Measurements from ENCODE around the gene ZNF536. TPM values are rescaled to one million over a fixed set of nuclear protein-coding genes. Genes with fewer than 3 reads are reported as not detected.

ZNF536 gene
- total and polyA plus RNA-seq, 2 donors (not counting 3 experiments of a cell fraction or from before 2014, with no cell fraction given): not detected

- ChIA-PET CTCF (no interaction called here), POLR2A (no interaction called here)
- H3K9me3 ChIP-seq (replicated peaks; ENCODE audit: control insufficient read depth, insufficient read depth, low read length): no peaks in the 10 kb centered on the region
- no peaks in the 10 kb centered on the region for H3K9me1 ChIP-seq (replicated peaks; ENCODE audit: control insufficient read depth, extremely low read depth, insufficient read depth, low read length)
- H3K36me3 ChIP-seq (ENCODE audit: control insufficient read depth in 2 of 2, extremely low read depth in 1 of 2, insufficient read depth in 2 of 2, low read length in 2 of 2): no peaks in the 10 kb centered on the region
- no peak overlapping the region for H3K27ac ChIP-seq (ENCODE audit: insufficient read depth, low read depth, low read length)
- intact Hi-C loops (cut with micrococcal nuclease): no loop called here
- H3K4me3 ChIP-seq (replicated peaks in 1 of 3; ENCODE audit: insufficient read depth in 1 of 3, low read depth in 1 of 3, low read length in 3 of 3): no peak overlapping the region
- no peaks in the 10 kb centered on the region for H3K79me2 ChIP-seq (ENCODE audit: control insufficient read depth, insufficient read depth, low read length)
- FAIRE-seq (no peak), DNase-seq (ENCODE audit: low read depth, low spot score) (no peak)
- no TSS peak for BruUV-seq (replicated peaks)
- H3K27me3 ChIP-seq (ENCODE audit: control insufficient read depth in 2 of 2, insufficient read depth in 2 of 2, low read length in 2 of 2): no peaks in the 10 kb centered on the region
- H2AFZ ChIP-seq (ENCODE audit: low read depth, low read length): no peak overlapping the region
- H3K9ac ChIP-seq (replicated peaks; ENCODE audit: extremely low read depth, insufficient read depth, low read length): no peak overlapping the region
- H3K4me1 ChIP-seq (ENCODE audit: control insufficient read depth, extremely low read depth, insufficient read depth, low read length): no peaks in the 10 kb centered on the region
- dilution Hi-C loops (cut with MboI; ENCODE audit: extremely low pct_ligation_motif_present, low sequenced_read_pairs): no loop called here
- no peaks in the 10 kb centered on the region for H4K20me1 ChIP-seq (replicated peaks; ENCODE audit: control insufficient read depth, extremely low read depth, insufficient read depth, low read length)
- no peak overlapping the region for H3K4me2 ChIP-seq (ENCODE audit: insufficient read depth, low read length)
- TF ChIP-seq GATA2 (IDR thresholded peaks at IDR 0.05; ENCODE audit: insufficient read depth, insufficient read length, low read depth, low read length): no peak
- TF ChIP-seq POLR2A (IDR thresholded peaks at IDR 0.05; ENCODE audit: low read depth, low read length): no peak
- TF ChIP-seq MAX (IDR thresholded peaks at IDR 0.05; ENCODE audit: insufficient read depth, insufficient read length): no peak
- TF ChIP-seq POLR2AphosphoS5 (IDR thresholded peaks at IDR 0.05; ENCODE audit: insufficient read depth, low read depth, low read length): no peak
- TF ChIP-seq EZH2 (IDR thresholded peaks at IDR 0.05; ENCODE audit: borderline replicate concordance, low read depth, low read length, severe bottlenecking): no peak
- TF ChIP-seq JUN (IDR thresholded peaks at IDR 0.05; ENCODE audit: borderline replicate concordance, insufficient read depth, insufficient read length, low read depth): no peak
- no peak for TF ChIP-seq CTCF (IDR thresholded peaks at IDR 0.05; ENCODE audit: extremely low read depth in 1 of 2, insufficient read depth in 1 of 2, low read depth in 1 of 2, low read length in 2 of 2)
- TF ChIP-seq MYC (IDR thresholded peaks at IDR 0.05; ENCODE audit: low read depth, low read length): no peak
- TF ChIP-seq FOS (IDR thresholded peaks at IDR 0.05; ENCODE audit: borderline replicate concordance, insufficient read depth, low read length): no peak
Observed at GRCh38 chr19:30371161-30371836, 885 bp upstream of the ZNF536 start.
